Activated naive CD4-positive, alpha-beta T cell (primary cell): Measurements from ENCODE around the gene SHANK2.

ENCODE experiments used
- DNase-seq, 4 experiments: peaks; one replicate each; lab custom pipeline; 2025; lab: John Stamatoyannopoulos, UW

SHANK2 gene

GRCh38 chr11:71202598-71202944 is 49.8 kb downstream of the SHANK2 start:
- DNase-seq: no peak
